Gastrocnemius medialis (tissue), 4 donors: ENCODE data around the gene HOXA6. TPM values are rescaled to one million over a fixed set of nuclear protein-coding genes. Genes with fewer than 3 reads are reported as not detected.

ENCODE experiments used
- ATAC-seq, 2 donors: fragments of 150-250 bp; one replicate each; pipeline ENCODE4 v1.9.1; 2016
- DNase-seq, 2 donors: peaks; one replicate each; pipeline ENCODE4 v3.0.0-alpha.2; 2019
- H3K27ac ChIP-seq, 4 donors: fragments of 200-600 bp; sonication (generic); 1 replicate in 1 of 4; 2 replicates in 3 of 4; pipeline ENCODE4 v1.5.1; 2016 to 2018; ENCODE audit warnings: mild to moderate bottlenecking in 2 of 4, moderate library complexity in 1 of 4
- H3K27me3 ChIP-seq, 3 donors: fragments of 200-600 bp; sonication (generic) in 2 of 3; 1 replicate in 1 of 3; 2 replicates in 2 of 3; pipeline versions ENCODE4 v1.5.1 to v1.6.0; 2016 to 2019; ENCODE audit warnings: mild to moderate bottlenecking in 1 of 3, moderate library complexity in 1 of 3
- H3K36me3 ChIP-seq, 2 donors: fragments of 200-600 bp; sonication (generic) in 1 of 2; one replicate each; pipeline ENCODE4 v1.5.1; 2017 to 2018
- H3K4me1 ChIP-seq, 2 donors: fragments of 200-600 bp; sonication (generic) in 1 of 2; one replicate each; pipeline ENCODE4 v1.5.1; 2016 to 2017; ENCODE audit warnings: mild to moderate bottlenecking in 2 of 2
- H3K4me3 ChIP-seq, 4 donors: fragments of 200-600 bp; sonication (generic) in 3 of 4; 1 replicate in 1 of 4; 2 replicates in 3 of 4; pipeline ENCODE4 v1.5.1; 2016 to 2019; ENCODE audit warnings: mild to moderate bottlenecking in 2 of 4
- H3K9me3 ChIP-seq, 3 donors: fragments of 200-600 bp; sonication (generic) in 2 of 3; 1 replicate in 1 of 3; 2 replicates in 2 of 3; pipeline ENCODE4 v1.5.1; 2016 to 2019
- POLR2A ChIP-seq, 2 donors: fragments of 450-650 bp; IDR thresholded peaks; one replicate each; pipeline ENCODE4 v1.6.1; 2017; ENCODE audit warnings: antibody characterized with exemption in 2 of 2, mild to moderate bottlenecking in 2 of 2, moderate library complexity in 2 of 2
- in situ Hi-C, 4 donors: fragments of 200-750 bp; cut with MboI; loops; one replicate each; pipeline versions ENCODE4 v1.15.0 to v1.8.0; 2017; ENCODE audit warnings: low sequenced_read_pairs in 4 of 4
- intact Hi-C: fragments of 100-400 bp; cut with DNase I; formaldehyde crosslinking; loops from one replicate; pipeline ENCODE4 v1.15.1; 2023; ENCODE audit warnings: low total_unique reads
- total RNA-seq, 4 donors: library from RNA; depleted of rRNA; stranded (reverse); fragments of >200 nt; gene quantifications; one replicate each; pipeline versions ENCODE4 v1.1.0 to v1.2.3, GENCODE V29; 2016
- TF ChIP-seq, protein P1 (sequence below), 5 experiments: fragments of 450-650 bp in 3 of 5; fragments of 200-600 bp in 2 of 5; sonication (generic) in 2 of 5; IDR thresholded peaks in 4 of 5; conservative IDR thresholded peaks in 1 of 5; 1 replicate in 4 of 5; 2 replicates in 1 of 5; pipeline ENCODE4 v1.5.1; 2016 to 2019; ENCODE audit warnings: antibody characterized with exemption in 5 of 5, mild to moderate bottlenecking in 3 of 5, moderate library complexity in 3 of 5

Gene HOXA6
- total RNA-seq, 4 donors from 2014 or later, result 2.6 to 5.6 (median 4.2) TPM

DNA sequence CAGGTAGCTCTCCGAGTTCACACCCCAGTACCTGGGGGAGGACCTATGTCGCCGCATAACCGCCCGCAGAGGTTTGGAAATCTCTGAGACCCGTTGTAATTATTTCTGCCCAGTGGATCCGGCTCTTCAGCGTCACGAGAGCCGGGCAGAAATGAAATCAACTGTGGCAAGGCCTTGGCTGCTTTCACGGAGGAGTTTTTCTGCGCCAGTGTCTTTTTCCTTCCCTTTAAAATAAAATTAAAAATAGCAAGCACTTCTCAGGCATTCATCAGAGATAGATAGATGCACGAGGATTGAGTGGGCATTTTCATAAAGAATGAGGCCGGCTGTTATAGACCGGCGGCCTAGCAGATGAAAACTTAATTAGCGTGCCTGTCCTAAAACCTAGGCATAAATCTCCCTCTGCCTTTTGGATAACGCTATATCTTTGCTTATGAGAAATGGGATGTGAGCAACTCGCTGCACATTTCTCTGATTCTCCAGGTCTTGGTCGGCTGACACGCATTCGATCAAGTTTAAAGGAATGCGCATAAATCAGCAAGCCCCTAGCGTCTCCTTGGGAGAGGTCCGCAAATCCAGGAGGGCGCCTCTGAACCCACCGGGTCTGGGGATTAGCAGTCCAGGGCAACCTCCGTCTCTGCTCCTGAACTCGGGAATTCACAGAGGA is 45.9 kb upstream of the HOXA6 start:
- peaks cover 14 to 60% of the 10 kb centered on the region in 2 donors for H3K4me1 ChIP-seq
- H3K9me3 ChIP-seq, result no peaks in the 10 kb centered on the region
- intact Hi-C loops (loop anchor here (5.0 kb wide), 2 partner anchors 549 to 909 kb away; partner anchors contain the start of gene TAX1BP1), in situ Hi-C loops (loop anchor here (10.0 to 25.0 kb wide), 7 partner anchors 471 to 1431 kb away; partner anchors contain the start of genes CREB5 (in 1 of the 4) and HIBADH (in 1 of the 4))
- peak overlapping the region; percentile 52 to 63 (median 58) for H3K4me3 ChIP-seq
- no peaks in the 10 kb centered on the region for H3K36me3 ChIP-seq
- H3K27me3 ChIP-seq, result peaks cover 4 to 25% (median 16%) of the 10 kb centered on the region in 3 donors
- no peak for DNase-seq
- H3K27ac ChIP-seq, result peak overlapping the region; percentile 90 to 99 (median 95)
- TF ChIP-seq, protein P1, sequence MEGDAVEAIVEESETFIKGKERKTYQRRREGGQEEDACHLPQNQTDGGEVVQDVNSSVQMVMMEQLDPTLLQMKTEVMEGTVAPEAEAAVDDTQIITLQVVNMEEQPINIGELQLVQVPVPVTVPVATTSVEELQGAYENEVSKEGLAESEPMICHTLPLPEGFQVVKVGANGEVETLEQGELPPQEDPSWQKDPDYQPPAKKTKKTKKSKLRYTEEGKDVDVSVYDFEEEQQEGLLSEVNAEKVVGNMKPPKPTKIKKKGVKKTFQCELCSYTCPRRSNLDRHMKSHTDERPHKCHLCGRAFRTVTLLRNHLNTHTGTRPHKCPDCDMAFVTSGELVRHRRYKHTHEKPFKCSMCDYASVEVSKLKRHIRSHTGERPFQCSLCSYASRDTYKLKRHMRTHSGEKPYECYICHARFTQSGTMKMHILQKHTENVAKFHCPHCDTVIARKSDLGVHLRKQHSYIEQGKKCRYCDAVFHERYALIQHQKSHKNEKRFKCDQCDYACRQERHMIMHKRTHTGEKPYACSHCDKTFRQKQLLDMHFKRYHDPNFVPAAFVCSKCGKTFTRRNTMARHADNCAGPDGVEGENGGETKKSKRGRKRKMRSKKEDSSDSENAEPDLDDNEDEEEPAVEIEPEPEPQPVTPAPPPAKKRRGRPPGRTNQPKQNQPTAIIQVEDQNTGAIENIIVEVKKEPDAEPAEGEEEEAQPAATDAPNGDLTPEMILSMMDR (IDR thresholded peaks at IDR 0.05 in 4 of 5, conservative IDR thresholded peaks at IDR 0.05 in 1 of 5), result no peak
- no peak for TF ChIP-seq POLR2A (IDR thresholded peaks at IDR 0.05)
- ATAC-seq, result no peak

DNA sequence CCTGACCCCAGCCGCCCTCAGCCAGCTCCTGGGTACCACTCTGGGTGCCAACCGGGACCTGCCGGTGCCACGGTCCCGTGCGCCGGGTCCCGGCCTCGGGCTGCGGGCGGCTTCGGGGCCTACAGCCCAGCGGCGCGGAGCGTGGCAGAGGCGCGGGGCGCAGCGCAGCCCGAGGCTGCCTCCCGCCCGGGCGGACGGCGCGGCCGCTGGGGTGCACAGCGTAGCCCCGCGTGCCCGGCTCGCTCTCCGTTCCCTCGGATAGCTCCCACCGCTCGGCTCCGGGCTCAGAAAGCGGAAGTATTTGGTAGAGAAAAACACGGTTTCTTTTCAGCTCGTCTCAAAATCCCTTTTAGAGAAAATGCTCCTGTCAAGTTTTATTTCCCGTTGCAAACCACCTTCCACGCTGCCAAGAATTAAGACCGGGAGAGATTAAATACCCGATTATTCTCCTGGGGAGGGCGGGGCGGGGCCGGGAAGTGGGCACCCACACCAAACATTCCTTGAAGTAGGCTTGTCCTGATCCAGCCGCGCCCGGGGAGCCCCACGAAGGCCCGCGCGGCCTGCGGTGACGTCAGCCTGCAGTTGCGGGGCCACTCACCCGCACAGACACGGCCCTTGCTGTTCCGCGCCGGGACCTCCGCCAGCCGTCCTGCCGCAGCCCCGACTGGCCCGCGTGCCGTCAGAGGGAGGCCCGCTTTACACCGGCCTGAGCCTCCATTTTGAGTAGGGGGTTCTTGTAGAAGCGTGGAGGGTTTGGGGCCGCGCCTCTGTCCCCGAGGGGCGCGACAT is 45.2 kb upstream of the HOXA6 start:
- intact Hi-C loops (loop anchor here (5.0 kb wide), 2 partner anchors 550 to 910 kb away; partner anchors contain the start of gene TAX1BP1), in situ Hi-C loops (loop anchor here (10.0 to 25.0 kb wide), 7 partner anchors 472 to 1430 kb away; partner anchors contain the start of genes CREB5 (in 1 of the 4) and HIBADH (in 1 of the 4))
- no peaks in the 10 kb centered on the region for H3K9me3 ChIP-seq
- H3K4me3 ChIP-seq, result peak overlapping the region; percentile 52 to 63 (median 58)
- H3K4me1 ChIP-seq, result peaks cover 14 to 57% of the 10 kb centered on the region in 2 donors
- DNase-seq (peak in 1 of 2 donors; percentile 40), ATAC-seq (peak; percentile 19 to 39)
- peaks cover 0 to 25% (median 10%) of the 10 kb centered on the region in 3 donors for H3K27me3 ChIP-seq
- peak overlapping the region; percentile 90 to 99 (median 95) for H3K27ac ChIP-seq
- TF ChIP-seq, protein P1 (IDR thresholded peaks at IDR 0.05 in 4 of 5, conservative IDR thresholded peaks at IDR 0.05 in 1 of 5), result no peak
- no peak for TF ChIP-seq POLR2A (IDR thresholded peaks at IDR 0.05)
- no peaks in the 10 kb centered on the region for H3K36me3 ChIP-seq

DNA sequence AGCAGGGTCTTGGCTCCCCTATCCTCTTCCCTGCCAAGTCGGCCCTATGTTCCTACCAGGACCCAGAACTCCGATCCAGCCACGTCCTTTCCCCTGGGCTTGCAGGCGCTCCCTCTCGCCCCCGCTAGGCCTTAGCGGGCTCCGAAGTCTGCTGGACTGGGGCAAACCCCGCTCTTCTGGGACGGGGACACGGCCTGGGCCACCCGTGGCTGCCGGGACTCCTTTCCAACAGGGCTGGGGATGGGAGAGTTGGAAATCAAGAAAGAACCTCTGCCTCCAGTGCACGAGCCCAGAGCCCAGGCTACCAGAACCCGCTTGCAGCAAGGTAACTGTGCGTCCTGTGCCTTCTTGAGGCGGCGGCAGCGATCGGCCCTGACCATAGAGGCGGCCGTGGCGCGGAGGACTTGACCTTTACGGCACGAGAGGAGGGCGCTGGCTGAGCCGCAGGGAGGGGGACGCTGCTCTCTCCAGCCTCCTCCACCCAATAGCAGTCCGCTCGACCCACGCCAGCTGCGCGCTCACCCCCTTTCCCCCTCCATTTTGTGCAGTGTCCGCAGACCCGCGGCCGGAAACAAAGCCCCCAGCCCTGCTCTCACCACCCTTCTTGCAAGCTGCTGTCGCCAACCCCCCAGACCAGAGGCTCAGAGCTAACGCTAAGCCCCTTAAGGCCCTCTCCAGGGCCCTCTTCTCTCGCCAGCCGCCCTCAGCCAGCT is 44.4 kb upstream of the HOXA6 start:
- DNase-seq (peak in 1 of 2 donors; percentile 82), ATAC-seq (peak; percentile 23 to 28)
- H3K9me3 ChIP-seq, result no peaks in the 10 kb centered on the region
- H3K4me1 ChIP-seq, result peaks cover 14 to 51% of the 10 kb centered on the region in 2 donors
- H3K4me3 ChIP-seq, result peak overlapping the region; percentile 52 to 63 (median 58)
- peak; percentile 56 to 68 for TF ChIP-seq POLR2A (IDR thresholded peaks at IDR 0.05)
- TF ChIP-seq, protein P1 (IDR thresholded peaks at IDR 0.05 in 4 of 5, conservative IDR thresholded peaks at IDR 0.05 in 1 of 5), result no peak
- intact Hi-C loops, result loop anchor here (5.0 kb wide), 2 partner anchors 550 to 910 kb away; partner anchors contain the start of gene TAX1BP1
- in situ Hi-C loops, result loop anchor here (10.0 to 25.0 kb wide), 7 partner anchors 473 to 1430 kb away; partner anchors contain the start of genes CREB5 (in 1 of the 4) and HIBADH (in 1 of the 4)
- no peaks in the 10 kb centered on the region for H3K36me3 ChIP-seq
- H3K27me3 ChIP-seq, result peaks cover 0 to 17% (median 6%) of the 10 kb centered on the region in 3 donors
- peak overlapping the region; percentile 90 to 99 (median 95) for H3K27ac ChIP-seq

DNA sequence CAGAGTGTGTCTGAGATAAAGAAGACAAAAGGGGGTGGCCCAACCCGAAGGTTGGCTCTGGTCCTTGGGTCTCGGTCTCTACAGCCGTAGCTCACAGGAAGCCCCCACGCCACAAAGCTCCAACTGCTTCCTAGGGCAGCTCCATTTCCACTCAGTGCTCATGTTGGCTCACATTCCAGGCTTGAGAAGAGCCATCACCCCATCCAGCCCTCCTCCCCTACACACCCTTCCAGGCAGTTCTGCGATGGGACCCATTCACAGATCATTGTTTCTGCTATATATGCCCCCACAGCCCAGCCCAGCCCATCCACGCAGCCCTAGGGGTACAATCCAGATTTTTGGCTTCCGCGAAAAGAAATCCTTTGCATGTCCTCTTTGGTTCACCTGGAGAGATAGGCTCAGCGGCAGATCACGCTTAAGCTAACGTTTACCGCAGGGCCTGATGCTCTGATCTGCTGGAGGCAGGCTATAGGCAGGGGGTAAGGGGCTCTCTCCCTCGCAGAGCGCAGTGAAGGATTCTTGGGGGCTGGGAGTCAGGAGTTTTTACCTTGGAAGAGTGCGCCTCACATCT is 43.7 kb upstream of the HOXA6 start:
- ATAC-seq, result no peak
- no peak for TF ChIP-seq POLR2A (IDR thresholded peaks at IDR 0.05)
- TF ChIP-seq, protein P1 (IDR thresholded peaks at IDR 0.05 in 4 of 5, conservative IDR thresholded peaks at IDR 0.05 in 1 of 5), result no peak
- Histone ChIP-seq H3K9me3 (no peaks in the 10 kb centered on the region), H3K4me3 (peak overlapping the region; percentile 52 to 63 (median 58)), H3K27ac (peak overlapping the region; percentile 90 to 99 (median 95)), H3K36me3 (no peaks in the 10 kb centered on the region), H3K4me1 (peaks cover 14 to 46% of the 10 kb centered on the region in 2 donors), H3K27me3 (peaks cover 0 to 15% (median 6%) of the 10 kb centered on the region in 3 donors)
- intact Hi-C loops (loop anchor here (5.0 kb wide), 2 partner anchors 551 to 911 kb away; partner anchors contain the start of gene TAX1BP1), in situ Hi-C loops (loop anchor here (10.0 to 25.0 kb wide), 7 partner anchors 474 to 1429 kb away; partner anchors contain the start of genes CREB5 (in 1 of the 4) and HIBADH (in 1 of the 4))
- no peak for DNase-seq
